Stimulated activated CD8-positive, alpha-beta memory T cell treated with anti-CD3 and anti-CD28 coated beads, Interleukin-15, amount 100 ng/mL, for 4 hours (primary cell): ENCODE results near the gene TMPRSS11E.
"Not testable (repeated sequence)": the region's sequence is repeated elsewhere in the genome, so short reads cannot be mapped to it uniquely, and the experiment has no call there.

Source experiments
- DNase-seq, 2 donors: peaks; one replicate each; pipeline ENCODE4 v3.0.0-alpha.2; 2020; ENCODE audit warnings: low read depth in 2 of 2

The TMPRSS11E gene

DNA sequence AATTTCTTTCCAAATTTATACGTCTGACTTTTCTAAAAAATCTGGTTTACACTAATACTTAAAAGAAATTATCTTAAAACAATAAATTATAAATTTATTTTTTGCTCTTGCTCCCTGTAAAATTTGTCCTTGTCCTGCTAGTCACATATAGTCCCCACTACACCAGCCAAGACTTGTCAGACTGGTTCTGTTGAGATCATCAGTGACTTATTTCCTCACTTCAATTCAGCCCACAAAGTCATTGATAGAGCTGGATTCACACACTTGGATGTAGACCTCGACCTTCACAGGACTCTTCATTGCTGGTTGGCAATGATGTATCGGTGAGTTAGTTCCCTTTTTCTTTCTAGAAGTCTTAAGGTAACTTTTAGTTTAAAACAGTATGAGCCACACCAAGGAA, at the start of gene TMPRSS11E:
TMPRSS11E (plus strand) TSS at position 263 of the 400 bp plus-strand sequence; CDS start at position 313, 50 bp downstream.
- DNase-seq = no peak

DNA sequence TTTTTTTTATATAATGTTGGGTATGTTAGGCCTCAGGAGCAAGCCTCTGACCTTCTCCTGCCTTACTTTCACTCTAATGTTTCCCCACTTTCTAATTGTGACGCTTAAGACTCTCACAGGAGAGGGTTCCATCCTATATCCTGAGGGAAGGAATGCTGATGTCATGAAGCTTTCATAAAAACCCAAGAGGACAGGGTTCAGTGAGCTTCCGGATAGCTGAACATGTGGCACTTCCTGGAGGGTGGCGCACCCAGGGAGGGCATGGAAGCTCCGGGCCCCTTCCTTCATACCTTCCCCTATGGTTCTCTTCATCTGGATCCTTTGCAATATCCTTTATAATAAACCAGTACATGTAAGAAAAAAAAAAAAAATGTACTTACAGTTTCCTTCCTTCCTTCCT, 48.0 kb upstream of the TMPRSS11E start:
- no peak for DNase-seq

- no peak for DNase-seq
These were observed 46.0 kb upstream of the TMPRSS11E start for GRCh38 chr4:68401231-68401630.

GRCh38 chr4:68404153-68404552, 43.1 kb upstream of the TMPRSS11E start:
- DNase-seq = no peak

DNA sequence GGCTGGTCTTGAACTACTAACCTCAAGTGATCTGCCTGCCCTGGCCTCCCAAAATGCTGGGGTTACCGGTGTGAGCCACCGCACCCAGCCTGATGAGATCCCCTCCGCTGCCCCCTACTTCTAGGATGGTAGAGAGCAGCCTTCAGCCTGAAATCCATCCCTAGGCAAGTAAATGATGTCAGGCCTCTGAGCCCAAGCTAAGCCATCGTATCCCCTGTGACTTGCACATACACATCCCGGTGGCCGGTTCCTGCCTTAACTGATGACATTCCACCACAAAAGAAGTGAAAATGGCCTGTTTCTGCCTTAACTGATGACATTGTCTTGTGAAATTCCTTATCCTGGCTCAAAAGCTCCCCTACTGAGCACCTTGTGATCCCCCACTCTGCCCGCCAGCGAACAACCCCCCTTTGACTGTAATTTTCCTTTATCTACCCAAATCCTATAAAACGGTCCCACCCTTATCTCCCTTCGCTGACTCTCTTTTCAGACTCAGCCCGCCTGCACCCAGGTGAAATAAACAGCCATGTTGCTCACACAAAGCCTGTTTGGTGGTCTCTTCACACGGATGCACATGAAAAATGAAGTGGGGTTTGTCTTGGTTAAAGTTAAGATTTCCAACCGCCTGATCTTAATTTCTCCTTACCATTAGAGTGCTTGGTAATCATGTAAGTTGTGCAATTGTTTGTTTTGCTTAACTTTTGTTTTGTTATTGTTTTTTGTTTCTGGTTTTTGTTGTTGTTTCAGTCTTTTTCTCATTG, 41.4 kb upstream of the TMPRSS11E start:
- not testable (repeated sequence) for DNase-seq

DNA sequence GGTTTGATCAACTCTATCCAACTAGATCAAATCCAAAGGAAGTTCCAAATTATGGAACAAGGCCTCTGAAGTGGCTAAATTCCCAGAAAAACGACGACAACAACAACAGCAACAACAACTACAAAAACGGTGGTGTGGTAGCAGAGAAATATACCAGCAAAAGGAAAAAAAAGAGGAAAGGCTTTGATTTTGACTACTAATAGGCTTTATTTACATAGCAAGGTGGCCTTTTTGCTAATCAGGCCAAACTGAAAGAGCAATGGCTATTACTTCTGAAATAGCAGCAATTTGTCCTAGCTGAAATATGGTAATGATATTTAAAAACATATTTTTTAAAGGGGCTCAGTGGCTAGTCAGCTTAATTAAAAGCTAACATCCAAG, 40.8 kb upstream of the TMPRSS11E start:
- no peak for DNase-seq

DNA sequence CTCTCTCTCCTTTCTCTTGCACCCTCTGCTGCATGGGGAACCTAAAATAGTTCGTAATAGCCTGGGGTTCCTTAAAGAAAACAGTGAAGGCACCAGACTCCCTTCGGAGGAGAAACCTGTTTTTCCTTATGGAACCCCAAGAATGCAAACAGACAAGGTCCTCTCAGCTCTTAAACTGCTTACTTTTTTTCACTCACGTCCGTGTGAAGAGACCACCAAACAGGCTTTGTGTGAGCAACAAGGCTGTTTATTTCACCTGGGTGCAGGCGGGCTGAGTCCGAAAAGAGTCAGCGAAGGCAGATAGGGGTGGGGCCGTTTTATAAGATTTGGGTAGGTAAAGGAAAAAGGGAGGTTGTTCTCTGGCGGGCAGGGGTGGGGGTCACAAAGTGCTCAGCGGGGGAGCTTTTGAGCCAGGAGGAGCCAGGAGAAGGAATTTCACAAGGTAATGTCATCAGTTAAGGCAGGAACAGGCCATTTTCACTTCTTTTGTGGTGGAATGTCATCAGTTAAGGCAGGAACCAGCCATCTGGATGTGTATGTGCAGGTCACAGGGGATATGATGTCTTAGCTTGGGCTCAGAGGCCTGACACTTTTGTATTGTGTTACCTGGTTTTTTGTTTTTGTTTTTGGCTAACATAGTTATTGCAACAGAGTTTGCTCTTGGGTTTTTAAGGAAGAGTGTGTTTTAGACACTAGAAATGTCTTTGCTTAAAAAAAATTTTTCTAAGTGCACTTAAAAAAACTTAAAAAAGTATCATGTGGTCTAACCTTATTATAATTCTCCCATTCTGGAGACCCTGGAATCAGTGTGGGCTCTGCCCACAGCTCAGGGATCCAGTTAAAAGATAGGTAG, 40.0 kb upstream of the TMPRSS11E start:
- not testable (repeated sequence) for DNase-seq

- no peak for DNase-seq
These were observed 39.4 kb upstream of the TMPRSS11E start for GRCh38 chr4:68407868-68408190.

DNA sequence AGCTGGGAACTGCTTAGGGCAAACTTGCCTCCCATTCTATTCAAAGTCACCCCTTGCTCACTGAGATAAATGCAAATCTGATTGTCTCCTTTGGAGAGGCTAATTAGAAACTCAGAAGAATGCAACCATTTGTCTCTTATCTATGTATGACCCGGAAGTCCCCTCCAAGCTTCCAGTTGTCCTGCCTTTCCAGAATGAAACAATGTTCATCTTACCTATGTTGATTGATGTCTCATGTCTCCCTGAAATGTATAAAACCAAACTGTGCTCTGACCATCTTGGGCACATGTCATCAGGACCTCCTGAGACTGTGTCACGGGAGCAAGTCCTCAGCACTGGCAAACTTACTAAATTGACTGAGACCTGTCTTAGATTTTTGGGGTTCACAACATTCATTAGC, 37.1 kb upstream of the TMPRSS11E start:
- DNase-seq = no peak

- no peak for DNase-seq
These were observed 36.6 kb upstream of the TMPRSS11E start for GRCh38 chr4:68410643-68411042.

GRCh38 chr4:68412031-68412430, 35.2 kb upstream of the TMPRSS11E start:
- DNase-seq = not testable (repeated sequence)

DNA sequence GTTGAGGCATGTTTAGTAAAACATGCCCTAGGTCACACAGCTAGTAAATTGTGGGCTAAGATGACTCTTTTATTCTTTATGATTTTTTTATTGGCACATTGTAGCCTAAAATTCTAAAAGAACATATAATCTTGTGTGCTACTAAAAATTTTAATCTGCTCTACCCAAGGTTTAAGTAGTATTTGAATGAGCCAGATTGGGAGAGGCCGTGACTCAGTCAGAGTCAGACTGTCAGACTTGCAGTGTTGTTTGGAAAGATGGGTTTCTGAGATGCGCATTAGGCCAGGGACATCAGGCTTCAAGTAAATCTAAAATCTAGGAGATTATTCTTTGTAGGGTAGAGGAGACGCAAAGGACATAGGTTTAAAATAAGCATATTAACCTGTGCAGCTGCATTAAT, 30.7 kb upstream of the TMPRSS11E start:
- no peak for DNase-seq

DNA sequence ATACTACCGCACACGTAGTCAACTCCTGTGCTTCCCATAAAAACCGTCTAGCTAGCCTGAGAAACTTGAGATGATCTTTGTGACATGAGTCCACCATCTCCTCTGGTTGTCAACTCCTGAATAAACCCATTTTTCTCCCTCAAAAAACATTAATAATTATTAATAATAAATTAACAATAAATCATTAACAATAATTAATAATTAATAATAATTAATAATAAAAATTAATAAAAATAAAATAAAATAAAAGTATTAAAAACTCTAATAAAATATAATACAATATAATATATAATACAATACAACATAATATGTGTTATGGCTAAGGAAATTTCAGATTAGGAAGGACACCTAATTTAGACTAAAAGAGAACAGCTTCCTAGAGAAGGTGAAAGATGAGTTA, 20.7 kb upstream of the TMPRSS11E start:
- no peak for DNase-seq

DNA sequence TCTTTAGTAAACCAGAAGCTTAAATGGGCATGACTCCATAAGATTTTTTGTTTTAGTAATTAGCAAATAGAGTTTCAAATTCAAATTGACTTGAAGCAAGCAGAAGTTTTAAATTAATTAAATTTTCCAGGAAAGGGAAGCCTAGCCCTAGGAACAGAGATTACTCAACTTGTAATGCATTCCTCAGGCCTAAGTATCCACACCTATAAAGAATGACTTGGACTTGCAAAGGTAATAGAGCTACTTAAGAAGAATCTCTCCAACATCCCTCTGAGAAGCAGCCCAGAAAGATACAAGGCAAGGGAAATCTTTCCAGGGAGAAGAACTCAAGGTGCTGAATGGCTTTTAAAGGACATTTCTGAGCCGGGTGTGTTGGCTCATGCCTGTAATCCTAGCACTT, 16.9 kb upstream of the TMPRSS11E start:
- DNase-seq = no peak

- no peak for DNase-seq
These were observed 14.9 kb upstream of the TMPRSS11E start for GRCh38 chr4:68432320-68432719.

GRCh38 chr4:68433582-68433981, 13.7 kb upstream of the TMPRSS11E start:
- DNase-seq = no peak

DNA sequence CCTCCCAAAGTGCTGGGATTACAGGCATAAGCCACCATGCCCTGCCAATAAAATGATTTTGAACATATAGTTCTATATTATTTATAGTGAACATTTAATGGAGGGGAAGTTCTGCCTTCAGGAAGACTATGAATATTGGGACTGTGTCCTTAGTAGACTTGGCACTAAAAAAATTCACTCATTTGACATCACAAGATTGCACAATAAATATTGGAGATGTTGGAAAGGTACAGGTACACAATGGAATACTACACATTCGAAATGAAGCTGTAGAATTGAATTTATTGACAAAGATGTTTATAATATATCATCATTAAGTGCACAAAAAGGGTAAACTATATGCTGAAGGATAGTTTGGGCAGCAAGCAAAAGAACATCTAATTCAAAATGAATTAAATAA, 13.0 kb upstream of the TMPRSS11E start:
- no peak for DNase-seq

GRCh38 chr4:68434836-68435235, 12.4 kb upstream of the TMPRSS11E start:
- no peak for DNase-seq

DNA sequence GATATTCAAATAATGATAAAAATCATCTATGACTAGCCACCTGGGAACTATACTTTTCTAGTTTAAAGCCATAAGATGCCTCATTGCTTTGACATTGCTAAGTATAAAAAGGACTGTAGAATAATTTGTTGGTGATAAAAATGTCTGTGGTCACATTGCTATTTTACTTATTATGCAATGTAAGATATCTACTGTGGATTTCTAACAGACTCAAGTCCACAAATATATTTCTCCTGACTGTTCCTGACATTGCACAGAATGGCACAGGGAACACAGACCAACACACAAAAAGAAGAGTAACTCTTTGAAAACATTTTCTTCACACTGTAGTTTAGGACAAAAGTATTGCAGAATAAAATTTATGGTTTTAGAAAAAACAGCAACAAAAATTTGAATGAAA, 2.2 kb upstream of the TMPRSS11E start:
- DNase-seq = no peak

DNA sequence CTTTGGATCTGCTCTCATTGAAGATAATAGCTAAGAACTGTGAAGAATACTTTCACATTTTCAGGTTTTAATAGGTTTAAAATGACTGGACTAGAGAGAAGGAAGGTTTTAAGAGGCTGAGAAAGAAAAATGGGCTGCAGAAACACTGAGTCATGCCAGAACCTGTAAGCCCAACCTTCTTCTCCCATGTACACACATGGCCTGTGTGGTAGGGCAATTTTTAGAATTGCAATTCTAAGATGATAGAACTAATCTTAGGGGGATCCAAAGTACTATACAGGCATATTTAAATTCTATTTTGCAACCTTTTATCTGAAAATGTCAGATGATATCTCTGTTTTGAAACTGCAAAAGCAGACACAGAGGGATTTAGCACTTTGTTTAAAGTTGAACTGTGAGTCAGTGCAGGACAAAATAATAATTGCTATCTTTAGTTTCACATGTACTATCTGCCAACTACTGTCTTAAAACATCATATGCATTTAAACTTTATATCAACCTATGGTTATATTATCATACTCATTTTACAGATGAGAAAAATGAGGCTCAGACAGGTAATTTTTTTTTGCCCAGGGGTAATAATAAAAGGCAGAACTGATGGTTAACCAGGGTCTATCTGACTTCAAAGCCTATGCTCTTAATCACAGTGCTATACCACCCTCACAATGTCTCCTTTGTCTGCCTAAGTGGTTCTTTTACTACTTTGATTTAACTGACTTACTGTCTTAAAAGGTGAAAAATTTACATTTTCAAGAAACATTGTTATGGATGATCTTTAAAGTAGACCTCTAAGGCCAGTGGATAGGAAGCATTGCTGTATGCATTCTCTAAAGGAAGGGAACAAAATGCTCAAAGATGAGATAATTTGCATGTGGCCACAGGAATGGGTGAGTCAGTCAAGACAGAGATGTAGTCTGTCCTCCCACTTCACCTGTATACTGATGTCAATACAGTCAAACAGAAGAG, 4.3 kb downstream of the TMPRSS11E start:
- no peak for DNase-seq

DNA sequence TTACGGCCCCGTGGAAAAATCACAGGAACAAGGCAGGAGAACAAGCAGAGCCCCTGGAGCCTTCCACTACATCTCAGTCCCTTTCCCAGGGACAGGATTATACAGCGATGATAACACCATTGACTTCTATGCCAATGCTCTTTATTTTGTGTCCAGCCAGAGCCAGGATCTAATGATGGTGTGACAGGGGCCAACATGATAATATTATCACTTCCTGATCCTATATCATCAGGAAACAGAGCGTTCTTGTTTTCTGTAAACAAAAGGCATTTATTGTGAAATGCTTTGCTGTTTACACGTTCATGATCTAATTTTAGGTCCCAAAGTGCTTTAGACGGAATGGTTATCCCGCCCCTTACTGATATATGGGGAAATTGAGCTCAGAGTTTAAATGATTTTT, 12.8 kb downstream of the TMPRSS11E start:
- DNase-seq = no peak

DNA sequence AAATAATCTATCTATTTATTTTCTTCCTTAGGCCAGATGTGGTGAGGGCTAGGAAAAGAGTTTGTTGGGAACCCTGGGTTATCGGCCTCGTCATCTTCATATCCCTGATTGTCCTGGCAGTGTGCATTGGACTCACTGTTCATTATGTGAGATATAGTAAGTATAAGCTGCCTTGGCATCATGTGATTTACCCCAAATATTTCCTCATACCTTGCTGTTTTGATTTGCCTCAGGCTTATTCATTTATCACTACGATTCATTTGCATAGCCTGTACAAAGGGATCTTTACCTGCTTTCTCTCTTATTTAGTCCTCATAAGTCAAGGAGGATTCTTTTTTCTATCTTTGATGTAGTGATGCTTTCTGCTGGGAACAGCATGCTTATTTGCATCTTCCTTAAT, 14.5 kb downstream of the TMPRSS11E start:
- DNase-seq = no peak
